Smooth muscle cell (in vitro differentiated cells): ENCODE measurements around the gene PREX1. TPM values are rescaled to one million over a fixed set of nuclear protein-coding genes. Genes with fewer than 3 reads are reported as not detected.

ENCODE experiments used
- DNase-seq: peaks from one replicate; lab custom pipeline; 2025; ENCODE audit not compliant: unreplicated experiment; lab: John Stamatoyannopoulos, UW
- H2AFZ ChIP-seq: fragments of 200-600 bp; sonication (generic); 2 replicates; pipeline ENCODE4 v1.6.0; 2016; ENCODE audit warnings: antibody characterized with exemption, low read depth, mild to moderate bottlenecking
- H3F3A ChIP-seq: fragments of 200-600 bp; sonication (generic); 2 replicates; pipeline ENCODE4 v1.6.0; 2017; ENCODE audit warnings: antibody characterized with exemption, low read depth
- H3K27ac ChIP-seq: fragments of 200-600 bp; sonication (generic); 2 replicates; pipeline ENCODE4 v1.5.1; 2016; ENCODE audit warnings: low read depth, mild to moderate bottlenecking
- H3K27me3 ChIP-seq: fragments of 200-600 bp; sonication (generic); 2 replicates; pipeline ENCODE4 v1.6.1; 2016; ENCODE audit warnings: low read depth, mild to moderate bottlenecking
- H3K36me3 ChIP-seq: fragments of 200-600 bp; sonication (generic); 2 replicates; pipeline ENCODE4 v1.5.1; 2016; ENCODE audit warnings: low read depth
- H3K4me1 ChIP-seq: fragments of 200-600 bp; sonication (generic); 2 replicates; pipeline ENCODE4 v1.5.1; 2016; ENCODE audit warnings: low read depth
- H3K4me2 ChIP-seq: fragments of 200-600 bp; sonication (generic); 2 replicates; pipeline ENCODE4 v1.6.0; 2016; ENCODE audit warnings: mild to moderate bottlenecking
- H3K4me3 ChIP-seq: fragments of 200-600 bp; sonication (generic); 2 replicates; pipeline ENCODE4 v1.5.1; 2016; ENCODE audit warnings: mild to moderate bottlenecking
- H3K79me2 ChIP-seq: fragments of 200-600 bp; sonication (generic); 2 replicates; pipeline ENCODE4 v1.6.0; 2016; ENCODE audit warnings: low read depth, mild to moderate bottlenecking
- H3K9ac ChIP-seq: fragments of 200-600 bp; sonication (generic); 2 replicates; pipeline ENCODE4 v1.6.0; 2016; ENCODE audit warnings: low read depth
- H3K9me3 ChIP-seq: fragments of 200-600 bp; sonication (generic); replicated peaks from 2 replicates; pipeline ENCODE4 v1.5.1; 2016; ENCODE audit warnings: low read depth
- H4K20me1 ChIP-seq: fragments of 200-600 bp; sonication (generic); 2 replicates; pipeline ENCODE4 v1.6.0; 2016; ENCODE audit warnings: low read depth
- CTCF ChIP-seq: fragments of 200-600 bp; sonication (generic); IDR thresholded peaks from 2 replicates; pipeline ENCODE4 v1.5.1; 2017; ENCODE audit warnings: borderline replicate concordance, mild to moderate bottlenecking, antibody characterized with exemption; ENCODE audit not compliant: insufficient read depth, poor library complexity, severe bottlenecking
- WGBS: methylation state at CpG from one replicate; pipeline ENCODE4 v1.1.7; 2016; ENCODE audit warnings: low lambda C conversion rate; 5-methylcytosine and 5-hydroxymethylcytosine counted together
- polyA plus RNA-seq: library from polyadenylated mRNA; unstranded; fragments of >200 nt; fragmentation: Nextera tagmentation; extraction: Ambion mirVana; gene quantifications from 2 replicates; pipeline ENCODE4 v1.2.1, GENCODE V29; 2016
- total RNA-seq: library from RNA; depleted of rRNA; stranded (reverse); fragments of >200 nt; gene quantifications from 2 replicates; pipeline ENCODE4 v1.2.3, GENCODE V29; 2014

The PREX1 gene
- total and polyA plus RNA-seq, 2 experiments from 2014 or later, result 0.04 to 0.30 TPM

- Histone ChIP-seq H3K27me3 (no peaks in the 10 kb centered on the region), H3K4me2 (no peak overlapping the region), H3K27ac (no peak overlapping the region), H3K4me1 (no peaks in the 10 kb centered on the region), H3K9ac (no peak overlapping the region), H2AFZ (no peak overlapping the region), H3K9me3 (no peaks in the 10 kb centered on the region), H3K79me2 (no peaks in the 10 kb centered on the region), H4K20me1 (no peaks in the 10 kb centered on the region), H3K4me3 (no peak overlapping the region), H3K36me3 (no peaks in the 10 kb centered on the region), H3F3A (no peaks in the 10 kb centered on the region)
- no peak for TF ChIP-seq CTCF
- 83% methylated on average over 11 of the region's 11 CpGs for WGBS
- DNase-seq, result no peak
Observed at GRCh38 chr20:48578397-48579098, 249.3 kb downstream of the PREX1 start.

- no peaks in the 10 kb centered on the region for H3F3A ChIP-seq
- no peaks in the 10 kb centered on the region for H4K20me1 ChIP-seq
- no peak overlapping the region for H2AFZ ChIP-seq
- 81% methylated on average over 11 of the region's 11 CpGs for WGBS
- no peak overlapping the region for H3K4me2 ChIP-seq
- H3K9ac ChIP-seq, result no peak overlapping the region
- H3K9me3 ChIP-seq, result no peaks in the 10 kb centered on the region
- no peak for DNase-seq
- H3K36me3 ChIP-seq, result no peaks in the 10 kb centered on the region
- TF ChIP-seq CTCF, result no peak
- H3K4me3 ChIP-seq, result no peak overlapping the region
- no peaks in the 10 kb centered on the region for H3K79me2 ChIP-seq
- no peaks in the 10 kb centered on the region for H3K4me1 ChIP-seq
- no peaks in the 10 kb centered on the region for H3K27me3 ChIP-seq
- H3K27ac ChIP-seq, result no peak overlapping the region
Observed at GRCh38 chr20:48577557-48577956, 250.2 kb downstream of the PREX1 start.

GRCh38 chr20:48574383-48574782, 253.4 kb downstream of the PREX1 start:
- Histone ChIP-seq H2AFZ (no peak overlapping the region), H3K4me2 (no peak overlapping the region), H4K20me1 (no peaks in the 10 kb centered on the region), H3F3A (no peaks in the 10 kb centered on the region), H3K9me3 (no peaks in the 10 kb centered on the region), H3K4me1 (no peaks in the 10 kb centered on the region), H3K4me3 (no peak overlapping the region), H3K36me3 (no peaks in the 10 kb centered on the region), H3K9ac (no peak overlapping the region), H3K79me2 (no peaks in the 10 kb centered on the region), H3K27me3 (no peaks in the 10 kb centered on the region), H3K27ac (no peak overlapping the region)
- DNase-seq, result no peak
- WGBS, result 52% methylated on average over 1 of the region's 1 CpG
- no peak for TF ChIP-seq CTCF

Other genes starting within 250 kb of the PREX1 start
- 29.6 and 34.6 TPM in 2 replicates for gene ARFGEF2, start 93.7 kb upstream of the PREX1 start, total RNA-seq
- 6.5 and 9.4 TPM in 2 replicates for gene ARFGEF2, start 93.7 kb upstream of the PREX1 start, polyA plus RNA-seq
- gene CSE1L, start 218.3 kb upstream of the PREX1 start, total RNA-seq, result 92.5 and 98.6 TPM in 2 replicates
- gene CSE1L, start 218.3 kb upstream of the PREX1 start, polyA plus RNA-seq, result 31.5 and 42.0 TPM in 2 replicates